AML-193 (cell line): ENCODE data around the gene MCHR1.
"Not testable (repeated sequence)": the region's sequence is repeated elsewhere in the genome, so short reads cannot be mapped to it uniquely, and the experiment has no call there.

Experiments used
- DNase-seq, 2 experiments: peaks; one replicate each; lab custom pipeline; 2025; lab: John Stamatoyannopoulos, UW

The MCHR1 gene

DNA sequence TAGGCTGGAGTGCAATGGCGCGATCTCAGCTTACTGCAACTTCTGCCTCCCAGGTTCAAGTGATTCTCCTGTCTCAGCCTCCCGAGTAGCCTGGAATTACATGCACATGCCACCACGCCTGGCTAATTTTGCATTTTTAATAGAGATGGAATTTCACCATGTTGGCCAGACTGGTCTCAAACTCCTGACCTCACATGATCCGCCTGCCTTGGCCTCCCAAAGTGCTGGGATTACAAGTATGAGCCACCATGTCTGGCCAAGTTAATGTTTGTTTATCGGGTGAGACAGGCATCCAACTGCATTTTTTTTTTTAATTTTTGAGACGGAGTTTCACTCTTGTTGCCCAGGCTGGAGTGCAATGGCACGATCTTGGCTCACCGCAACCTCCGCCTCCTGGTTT lies 22.6 kb upstream of the MCHR1 start:
- DNase-seq, result not testable (repeated sequence)

DNA sequence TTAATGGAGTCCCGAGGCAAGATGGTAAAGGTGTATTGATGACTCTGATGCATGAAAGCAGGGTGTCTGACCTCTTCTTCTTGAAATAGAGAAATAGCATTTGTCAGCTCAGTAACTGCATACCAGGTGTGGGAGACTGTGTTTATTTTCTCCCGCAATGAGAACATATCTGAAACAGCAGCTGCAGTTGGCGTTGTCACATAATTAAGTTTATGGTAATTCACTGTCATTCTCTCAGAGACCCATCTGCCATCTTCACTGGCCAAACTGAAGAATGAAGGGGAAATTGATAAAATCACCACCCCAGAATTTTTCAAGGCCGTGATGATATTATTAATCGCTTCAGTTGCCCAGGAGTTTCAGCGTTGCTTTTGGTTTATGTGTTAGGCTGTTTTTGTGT lies 20.1 kb upstream of the MCHR1 start:
- DNase-seq, result no peak

DNA sequence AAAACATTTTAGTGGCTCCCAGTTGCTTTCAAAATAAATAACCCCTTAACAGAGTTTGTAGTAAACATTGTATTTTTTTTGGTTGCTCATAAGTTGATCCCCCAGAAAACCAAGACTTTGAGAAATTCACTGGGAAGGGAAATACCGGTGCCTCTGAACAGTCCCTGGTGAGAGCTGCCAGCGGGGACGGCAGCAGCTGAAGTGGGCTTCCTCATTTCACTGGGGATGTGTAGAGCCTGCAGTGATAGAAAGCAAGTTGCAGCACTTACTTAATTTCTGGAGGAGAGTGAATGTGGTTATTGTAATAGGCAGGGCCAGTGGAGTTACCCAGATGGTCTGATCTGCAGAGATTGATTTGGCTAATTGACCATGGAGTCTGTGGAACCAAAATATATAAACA lies 18.6 kb upstream of the MCHR1 start:
- no peak for DNase-seq

DNA sequence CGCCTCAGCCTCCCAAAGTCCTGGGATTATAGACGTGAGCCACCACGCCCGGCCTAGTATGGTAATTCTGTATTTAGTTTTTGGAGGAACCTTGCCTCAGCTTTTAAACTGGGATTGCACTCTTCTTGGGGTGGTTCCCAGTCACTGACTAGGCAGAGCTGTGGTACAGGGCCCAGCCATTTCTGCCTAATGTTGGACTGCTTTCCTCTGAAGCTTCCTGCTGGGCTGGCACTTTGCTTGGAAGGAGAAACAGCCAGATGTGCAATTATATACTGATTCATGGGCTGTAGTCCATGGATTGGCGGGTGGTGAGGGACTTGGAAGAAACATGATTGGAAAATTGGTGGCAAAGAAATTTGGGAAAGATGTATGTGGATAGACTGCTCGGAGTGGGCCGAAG lies 17.6 kb upstream of the MCHR1 start:
- no peak for DNase-seq

DNA sequence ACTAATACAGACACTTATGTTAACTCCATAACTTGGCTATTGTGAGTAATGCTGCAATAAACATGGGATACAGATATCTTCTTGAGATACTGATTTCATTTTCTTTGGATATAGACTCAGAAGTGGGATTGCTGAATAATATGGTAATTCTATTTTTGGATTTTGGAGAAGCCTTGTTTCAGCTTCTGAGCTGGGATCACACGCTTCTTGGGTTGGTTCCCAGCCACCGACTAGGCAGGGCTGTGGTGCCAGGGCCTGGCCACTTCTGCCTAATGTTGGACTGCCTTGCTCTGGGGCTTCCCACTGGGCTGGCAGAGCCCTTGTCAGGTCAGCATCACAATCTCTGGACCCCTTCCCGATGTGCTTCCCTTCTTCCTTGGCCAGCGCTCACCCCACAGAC lies 14.0 kb upstream of the MCHR1 start:
- no peak for DNase-seq

DNA sequence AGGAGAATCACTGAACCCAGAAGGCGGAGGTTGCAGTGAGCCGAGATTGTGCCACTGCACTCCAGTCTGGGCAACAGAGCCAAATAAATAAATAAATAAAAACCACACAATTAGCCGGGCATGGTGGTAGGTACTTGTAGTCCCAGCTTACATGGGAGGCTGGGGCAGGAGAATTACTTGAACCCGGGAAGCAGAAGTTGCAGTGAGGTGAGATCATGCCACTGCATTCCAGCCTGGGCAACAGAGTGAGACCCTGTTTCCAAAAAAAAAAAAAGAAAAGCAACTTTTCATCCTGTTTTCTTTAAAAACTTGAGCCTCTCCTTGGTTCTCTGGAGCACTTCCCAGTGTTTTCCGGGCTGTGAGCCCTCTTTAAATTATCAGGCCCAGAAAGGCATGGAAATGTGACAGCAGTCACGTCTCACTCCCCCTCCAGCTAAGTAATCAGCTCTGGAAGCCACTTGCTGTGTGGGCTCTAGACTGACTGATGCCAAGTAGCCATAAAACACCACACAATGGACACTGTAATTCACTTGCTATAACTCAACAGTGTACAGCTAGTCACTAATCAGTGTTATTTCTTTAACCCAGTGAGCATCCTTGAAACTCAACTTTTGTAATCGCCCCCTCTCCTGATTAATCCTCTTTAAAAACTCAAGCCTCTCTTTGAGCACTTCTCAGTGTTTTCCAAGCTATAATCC lies 13.0 kb upstream of the MCHR1 start:
- no peak for DNase-seq

DNA sequence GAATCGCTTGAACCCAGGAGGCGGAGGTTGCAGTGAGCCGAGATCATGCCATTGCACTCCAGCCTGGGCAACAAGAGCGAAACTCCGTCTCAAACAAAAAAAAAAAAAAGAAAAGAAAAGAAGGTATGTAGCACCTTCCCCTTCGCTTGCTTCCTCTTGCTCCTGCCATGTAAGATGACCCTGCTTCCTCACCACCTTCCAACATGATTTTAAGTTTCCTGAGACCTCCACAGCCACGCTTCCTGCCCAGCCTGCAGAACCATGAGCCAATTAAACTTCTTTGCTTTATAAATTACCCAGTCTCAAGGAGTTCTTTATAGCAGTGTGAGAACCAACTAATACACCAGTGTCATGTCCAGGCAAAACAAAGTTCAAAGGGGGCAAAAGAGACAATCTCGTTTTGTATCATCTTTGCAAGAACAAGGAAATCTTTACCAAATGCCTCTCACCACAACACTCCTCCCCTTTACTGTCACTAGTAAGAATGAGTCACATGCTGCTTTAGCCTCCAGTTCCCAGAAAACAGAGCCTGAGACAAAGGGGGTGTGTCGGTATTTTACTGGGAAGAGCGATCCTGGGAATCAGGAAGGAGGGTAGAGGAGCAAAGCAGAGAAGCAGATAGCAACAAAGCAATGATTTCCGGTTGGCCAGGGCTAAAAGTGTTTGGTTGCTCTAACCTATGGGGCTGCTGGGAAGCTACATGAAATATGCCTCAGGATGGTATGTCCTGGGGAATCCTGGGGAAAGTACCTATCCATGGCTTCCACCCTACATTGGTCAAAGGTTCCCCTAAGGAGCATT lies 10.5 kb upstream of the MCHR1 start:
- no peak for DNase-seq

DNA sequence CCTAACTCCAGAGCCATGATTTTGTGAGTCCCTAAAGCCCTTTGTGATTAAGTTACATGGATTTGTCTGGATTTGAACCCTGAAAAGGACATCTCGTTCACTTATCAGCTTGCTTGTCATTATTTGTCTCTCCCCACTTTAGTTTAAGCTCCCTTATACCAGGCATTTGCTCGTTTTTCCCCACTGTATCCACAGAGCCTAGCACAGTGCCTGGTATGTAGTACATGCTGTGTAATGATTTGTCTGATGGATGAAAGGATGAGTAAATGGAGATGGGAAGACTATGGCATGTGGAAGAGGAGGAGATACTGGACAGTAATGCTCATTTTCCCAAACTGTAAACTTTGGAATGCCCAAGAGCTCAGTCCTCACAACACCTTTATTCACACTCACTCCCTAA lies 9.2 kb upstream of the MCHR1 start:
- no peak for DNase-seq

DNA sequence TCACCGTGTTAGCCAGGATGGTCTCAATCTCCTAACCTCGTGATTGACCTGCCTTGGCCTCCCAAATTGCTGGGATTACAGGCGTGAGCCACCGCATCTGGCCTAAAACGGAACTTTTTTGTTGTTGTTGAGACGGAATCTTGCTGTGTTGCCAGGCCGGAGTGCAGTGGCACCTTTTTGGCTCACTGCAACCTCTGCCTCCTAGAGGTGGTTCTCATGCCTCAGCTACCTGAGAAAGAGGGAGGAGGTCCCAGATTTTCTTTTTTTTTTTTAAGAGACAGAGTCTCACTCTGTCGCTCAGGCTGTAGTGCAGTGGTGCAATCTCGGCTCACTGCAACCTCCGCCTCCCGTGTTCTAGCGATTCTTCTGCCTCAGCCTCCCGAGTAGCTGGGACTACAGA lies 7.9 kb upstream of the MCHR1 start:
- no peak for DNase-seq

DNA sequence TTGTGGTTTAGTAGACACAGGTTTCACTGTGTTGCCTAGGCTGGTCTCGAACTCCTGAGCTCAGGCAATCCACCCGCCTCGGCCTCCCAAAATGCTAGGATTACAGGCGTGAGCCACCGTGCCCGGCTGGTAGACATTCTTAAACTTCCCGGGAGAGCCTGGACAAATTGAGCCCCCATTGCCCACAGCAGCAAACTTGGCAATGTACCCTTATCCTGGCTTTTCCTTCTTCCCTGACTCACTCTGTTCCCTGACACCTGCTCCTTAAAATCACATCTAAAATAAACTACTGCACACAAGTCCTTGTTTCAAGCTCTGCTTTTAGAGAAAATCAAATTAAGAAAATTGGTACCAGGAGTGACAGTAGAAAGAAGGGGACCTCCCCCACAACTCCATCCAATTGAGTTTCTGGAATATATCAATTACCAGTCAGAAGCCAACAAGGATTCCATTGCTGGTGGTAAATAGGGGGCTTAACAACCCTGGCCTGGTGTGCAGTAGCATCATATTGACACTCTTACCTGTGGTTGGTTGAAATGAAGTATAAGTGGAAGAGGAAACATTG lies 7.4 kb upstream of the MCHR1 start:
- no peak for DNase-seq

DNA sequence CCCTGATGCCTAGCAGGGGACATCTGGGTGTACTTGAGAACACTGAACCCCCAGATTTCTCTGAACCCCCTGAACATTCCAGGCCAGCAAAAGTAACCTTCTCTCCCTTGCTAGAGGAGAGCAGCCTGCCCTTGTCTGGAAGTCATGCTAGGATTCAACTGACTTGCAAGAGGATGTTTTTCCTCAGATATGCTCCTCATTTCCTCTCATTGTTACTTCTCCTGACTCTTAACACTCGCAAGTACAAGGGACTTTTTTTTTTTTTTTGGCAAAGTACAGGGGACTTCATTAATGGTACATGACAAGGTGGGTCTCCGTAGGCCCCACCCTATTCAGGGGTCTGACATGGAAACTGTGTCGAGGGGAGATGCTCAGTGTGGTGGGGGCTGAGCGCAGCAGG lies 6.3 kb upstream of the MCHR1 start:
- DNase-seq, result no peak

DNA sequence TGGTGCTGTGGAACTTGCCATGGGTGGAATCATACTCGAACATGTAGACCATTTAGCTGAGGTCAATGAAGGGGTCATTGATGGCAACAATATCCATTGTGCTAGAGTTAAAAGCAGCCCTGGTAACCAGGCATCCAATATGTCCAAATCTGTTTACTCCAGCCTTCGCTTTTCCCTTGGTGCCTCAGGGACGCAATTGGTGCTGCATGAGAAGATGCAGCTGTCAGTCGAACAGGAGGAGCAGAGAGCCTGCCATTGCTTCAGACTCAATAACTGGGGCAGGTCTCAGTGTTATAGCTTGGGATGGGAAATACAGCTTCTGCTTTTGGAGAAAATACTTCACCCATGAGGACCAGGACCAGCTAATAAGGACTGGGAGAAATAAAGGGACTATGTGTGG lies 5.0 kb upstream of the MCHR1 start:
- no peak for DNase-seq

DNA sequence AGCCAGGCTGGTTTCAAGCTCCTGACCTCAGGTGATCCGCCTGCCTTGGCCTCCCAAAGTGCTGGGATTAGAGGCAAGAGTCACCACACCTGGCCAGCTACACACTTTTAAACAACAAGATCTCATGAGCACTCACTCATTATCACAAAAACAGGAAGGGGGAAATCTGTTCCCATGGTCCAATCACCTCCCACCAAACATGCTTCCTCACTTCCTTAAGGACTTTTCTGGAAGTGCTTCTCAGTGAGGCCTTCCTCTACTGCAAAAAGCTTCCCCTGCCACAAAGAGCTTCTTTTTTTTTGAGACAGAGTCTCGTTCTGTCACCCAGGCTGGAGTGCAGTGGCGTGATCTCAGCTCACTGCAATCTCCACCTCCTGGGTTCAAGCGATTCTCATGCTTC lies 3.1 kb upstream of the MCHR1 start:
- not testable (repeated sequence) for DNase-seq

DNA sequence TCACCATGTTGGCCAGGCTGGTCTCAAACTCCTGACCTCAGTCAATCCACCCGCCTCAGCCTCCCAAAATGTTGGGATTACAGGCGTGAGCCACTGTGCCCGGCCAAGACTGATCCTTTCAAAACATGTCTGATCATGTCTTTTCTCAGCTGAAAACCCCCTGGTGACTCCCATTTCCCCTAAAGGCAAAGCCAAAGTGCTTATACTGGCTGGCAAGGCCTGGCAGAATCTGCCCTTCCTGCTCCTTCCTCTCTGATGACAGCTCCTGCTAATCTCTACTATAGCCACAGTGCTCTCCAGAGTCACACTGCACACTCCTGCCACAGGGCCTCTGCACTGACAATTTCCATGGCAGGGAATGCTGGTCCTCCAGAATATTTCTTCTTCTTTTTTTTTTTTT lies 2.6 kb upstream of the MCHR1 start:
- DNase-seq, result no peak

DNA sequence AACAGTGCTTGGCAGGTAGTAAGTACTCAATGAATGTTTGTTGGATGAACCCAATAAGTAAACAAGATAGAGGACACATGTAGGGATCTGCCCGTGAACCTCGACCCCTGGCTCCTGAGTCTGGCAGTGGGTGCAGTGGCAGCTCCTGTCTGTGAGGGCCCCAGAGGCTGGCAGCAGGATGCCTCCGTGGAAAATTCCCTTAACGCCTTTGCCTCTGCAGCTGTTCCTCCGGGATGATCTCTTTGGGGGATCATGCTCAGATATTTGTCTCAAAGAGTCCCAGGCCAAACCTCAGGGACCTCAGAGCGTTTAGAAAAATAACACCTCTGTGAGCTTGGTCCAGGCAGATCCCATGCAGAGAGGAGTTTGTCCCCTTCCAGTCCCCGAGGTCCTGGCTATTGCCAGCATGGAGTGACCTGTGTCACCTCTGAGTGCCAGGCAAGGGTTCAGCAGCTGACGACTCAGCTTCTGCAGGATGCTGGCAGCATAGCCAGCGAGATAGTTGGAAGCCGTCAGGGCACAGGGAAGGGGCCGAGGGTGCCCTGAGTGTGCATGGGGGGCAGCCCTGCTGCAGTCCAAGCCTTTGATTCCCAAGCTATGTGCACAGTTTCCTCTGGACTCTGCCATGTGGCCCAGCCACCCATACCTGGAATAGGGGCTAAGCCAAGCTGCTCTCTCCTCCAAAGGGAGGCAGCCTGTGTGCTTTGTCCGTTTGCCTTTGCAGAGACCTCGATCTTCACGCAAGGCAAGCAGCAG lies 613 bp upstream of the MCHR1 start:
- no peak for DNase-seq

DNA sequence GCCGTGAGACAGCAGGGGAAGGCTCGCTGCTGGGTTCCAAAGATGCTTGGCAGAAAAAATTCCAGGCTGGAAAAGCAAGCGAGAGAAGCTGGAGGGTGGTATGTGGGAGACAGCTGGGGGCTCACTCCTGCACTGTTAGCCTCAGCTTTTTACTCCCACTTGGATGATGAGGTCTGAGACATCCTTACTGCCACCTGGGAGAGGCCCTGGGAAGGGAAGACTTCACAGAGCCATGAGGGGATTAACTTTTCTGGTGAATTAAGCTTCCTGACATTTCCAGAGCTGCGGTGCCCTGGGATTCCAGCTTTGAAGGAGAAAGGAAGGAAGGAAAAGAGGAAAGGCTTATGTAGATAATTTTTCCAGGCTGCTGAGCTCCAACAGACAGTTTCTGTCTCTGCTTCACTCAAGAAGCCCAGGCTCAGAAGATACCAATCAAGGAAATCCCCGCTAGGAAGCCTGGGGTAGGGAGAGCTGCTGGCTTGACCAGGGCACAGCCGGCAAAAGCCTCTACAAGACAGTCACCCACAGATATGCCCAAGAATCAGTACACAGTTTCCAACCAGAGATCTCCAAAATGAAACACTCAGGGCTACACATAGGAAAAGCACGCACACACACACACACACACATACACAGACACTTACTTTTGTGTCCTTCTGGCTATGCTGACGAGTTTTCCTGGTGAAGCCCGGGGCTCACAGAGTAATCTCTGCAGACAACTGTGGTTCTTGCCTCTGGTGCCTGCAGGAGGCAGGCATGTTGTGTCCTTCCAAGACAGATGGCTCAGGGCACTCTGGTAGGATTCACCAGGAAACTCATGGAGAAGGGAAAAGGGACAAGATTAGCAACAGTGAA lies 907 bp downstream of the MCHR1 start:
- DNase-seq, result no peak

DNA sequence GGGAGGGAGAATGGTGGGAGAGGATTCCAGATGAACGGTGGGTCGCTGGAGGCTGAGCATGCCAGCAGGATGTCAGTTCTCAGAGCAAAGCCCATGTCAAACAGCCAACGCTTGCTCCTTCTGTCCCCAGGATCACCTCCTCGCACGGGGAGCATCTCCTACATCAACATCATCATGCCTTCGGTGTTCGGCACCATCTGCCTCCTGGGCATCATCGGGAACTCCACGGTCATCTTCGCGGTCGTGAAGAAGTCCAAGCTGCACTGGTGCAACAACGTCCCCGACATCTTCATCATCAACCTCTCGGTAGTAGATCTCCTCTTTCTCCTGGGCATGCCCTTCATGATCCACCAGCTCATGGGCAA lies 1.5 kb downstream of the MCHR1 start:
- no peak for DNase-seq

DNA sequence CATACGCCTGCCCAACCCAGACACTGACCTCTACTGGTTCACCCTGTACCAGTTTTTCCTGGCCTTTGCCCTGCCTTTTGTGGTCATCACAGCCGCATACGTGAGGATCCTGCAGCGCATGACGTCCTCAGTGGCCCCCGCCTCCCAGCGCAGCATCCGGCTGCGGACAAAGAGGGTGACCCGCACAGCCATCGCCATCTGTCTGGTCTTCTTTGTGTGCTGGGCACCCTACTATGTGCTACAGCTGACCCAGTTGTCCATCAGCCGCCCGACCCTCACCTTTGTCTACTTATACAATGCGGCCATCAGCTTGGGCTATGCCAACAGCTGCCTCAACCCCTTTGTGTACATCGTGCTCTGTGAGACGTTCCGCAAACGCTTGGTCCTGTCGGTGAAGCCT lies 2.2 kb downstream of the MCHR1 start:
- no peak for DNase-seq

DNA sequence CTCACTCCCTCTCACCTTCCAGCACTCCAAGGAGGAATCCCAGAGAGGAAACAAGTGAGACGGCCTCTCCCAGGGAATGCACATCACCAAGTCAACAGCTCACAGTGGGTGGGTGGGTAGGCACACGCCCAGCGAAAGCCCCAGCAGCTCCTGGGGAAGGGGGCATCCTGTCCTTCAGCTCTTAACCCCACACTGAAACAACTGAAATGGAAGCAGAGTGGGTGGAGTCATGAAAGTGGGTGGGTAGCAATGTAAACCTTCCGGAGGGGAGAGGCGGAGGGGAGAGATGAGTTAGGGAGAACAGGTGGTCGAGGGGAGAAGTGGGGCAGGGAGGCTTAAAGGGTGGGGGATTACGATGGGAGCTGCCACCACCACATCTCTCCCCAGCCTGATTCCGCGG lies 5.4 kb downstream of the MCHR1 start:
- no peak for DNase-seq

DNA sequence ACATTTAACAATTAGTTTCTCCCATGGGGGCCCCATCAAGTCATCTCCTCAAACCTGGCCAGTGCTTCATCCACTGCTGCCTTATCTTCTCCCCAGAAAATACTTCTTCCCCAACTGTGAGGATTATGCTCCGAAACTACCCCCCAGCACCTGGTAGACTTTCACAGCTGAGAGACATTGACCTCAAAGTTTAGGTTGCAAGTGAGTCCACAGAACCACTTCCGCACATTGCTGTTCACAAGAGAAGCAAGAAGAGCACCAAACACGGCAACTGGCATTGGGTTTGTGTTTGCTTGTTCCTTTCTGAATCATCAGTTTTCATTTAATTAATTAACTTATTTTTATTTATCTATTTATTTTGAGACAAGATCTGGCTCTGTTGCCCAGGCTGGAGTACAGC lies 6.1 kb downstream of the MCHR1 start:
- no peak for DNase-seq

DNA sequence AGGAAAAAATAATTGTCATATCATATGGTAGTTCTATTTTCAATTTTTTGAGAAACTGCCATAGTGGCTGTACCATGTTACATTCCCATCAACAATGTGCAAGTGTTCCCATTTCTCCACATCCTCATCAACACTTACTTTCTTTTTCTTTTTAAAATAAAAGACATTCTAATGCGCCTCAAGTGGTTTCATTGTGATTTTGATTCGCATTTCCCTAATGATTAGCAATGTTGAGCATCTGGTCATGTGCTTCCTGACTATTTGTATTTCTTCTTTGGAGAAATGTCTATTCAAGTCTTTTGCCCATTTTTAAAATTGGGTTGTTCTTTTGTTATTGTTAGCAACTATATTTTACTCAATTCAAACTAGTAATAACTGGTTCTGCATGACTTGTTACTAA lies 8.4 kb downstream of the MCHR1 start:
- DNase-seq, result no peak

DNA sequence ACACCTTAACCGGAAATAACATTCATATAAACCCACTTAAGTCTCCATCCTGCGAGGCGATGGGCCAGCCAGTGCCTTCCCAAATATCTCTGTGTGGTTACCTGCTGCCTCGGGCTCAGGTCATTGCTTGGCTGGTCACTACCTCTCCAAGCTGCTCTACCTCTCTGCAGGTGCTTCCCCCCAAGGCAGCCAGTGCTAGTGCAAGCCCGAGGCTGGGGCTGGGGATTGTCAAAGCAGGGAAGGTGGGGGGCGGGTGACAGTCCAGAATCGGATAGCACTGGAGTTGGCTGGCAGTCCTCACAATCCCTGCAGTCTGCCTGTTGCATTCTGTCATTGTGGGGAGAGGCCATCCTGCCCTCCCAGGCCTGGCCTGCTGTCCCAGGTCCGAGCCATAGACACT lies 11.1 kb downstream of the MCHR1 start:
- DNase-seq, result no peak
